GM23338 (cell line): ENCODE results near the gene SIGLEC8. TPM values are rescaled to one million over a fixed set of nuclear protein-coding genes. Genes with fewer than 3 reads are reported as not detected.

Experiments
- ATAC-seq: fragments of 200-7000 bp; cut with Tn5 transposase; 3 replicates; pipeline ENCODE4 v1.9.1; 2020
- DNase-seq: peaks from one replicate; pipeline ENCODE4 v3.0.0-alpha.2; 2015; ENCODE audit warnings: low spot score
- H2AFZ ChIP-seq: fragments of 200-600 bp; sonication (generic); 2 replicates; pipeline ENCODE4 v1.8.0; 2016; ENCODE audit warnings: antibody characterized with exemption, mild to moderate bottlenecking, moderate library complexity
- H3F3A ChIP-seq: fragments of 200-600 bp; sonication (generic); replicated peaks from 2 replicates; pipeline ENCODE4 v1.8.0; 2017; ENCODE audit warnings: antibody characterized with exemption, mixed run types, low read depth
- H3K27ac ChIP-seq: fragments of 200-600 bp; sonication (generic); 2 replicates; pipeline ENCODE4 v1.6.1; 2016; ENCODE audit warnings: low read depth
- H3K27me3 ChIP-seq: fragments of 200-600 bp; sonication (generic); 2 replicates; pipeline ENCODE4 v1.8.0; 2016; ENCODE audit warnings: mild to moderate bottlenecking, mixed run types, moderate library complexity; ENCODE audit not compliant: insufficient read depth
- H3K36me3 ChIP-seq: fragments of 200-600 bp; sonication (generic); 2 replicates; pipeline ENCODE4 v1.8.0; 2016; ENCODE audit warnings: mild to moderate bottlenecking; ENCODE audit not compliant: insufficient read depth
- H3K4me1 ChIP-seq: fragments of 200-600 bp; sonication (generic); 2 replicates; pipeline ENCODE4 v1.8.0; 2016; ENCODE audit warnings: mild to moderate bottlenecking, moderate library complexity; ENCODE audit not compliant: insufficient read depth
- H3K4me2 ChIP-seq: fragments of 200-600 bp; sonication (generic); 2 replicates; pipeline ENCODE4 v1.7.1; 2017; ENCODE audit warnings: mixed run types
- H3K4me3 ChIP-seq: fragments of 200-600 bp; sonication (generic); 2 replicates; pipeline ENCODE4 v1.6.1; 2016; ENCODE audit warnings: mixed run types
- H3K79me2 ChIP-seq: fragments of 200-600 bp; sonication (generic); replicated peaks from 2 replicates; pipeline ENCODE4 v1.8.0; 2017; ENCODE audit warnings: mild to moderate bottlenecking; ENCODE audit not compliant: insufficient read depth
- H3K9me2 ChIP-seq: fragments of 200-600 bp; sonication (generic); 2 replicates; pipeline ENCODE4 v1.8.0; 2017; ENCODE audit not compliant: insufficient read depth
- H4K20me1 ChIP-seq: fragments of 200-600 bp; sonication (generic); replicated peaks from 2 replicates; pipeline ENCODE4 v1.8.0; 2017; ENCODE audit warnings: mild to moderate bottlenecking; ENCODE audit not compliant: insufficient read depth
- H3K27ac Mint-ChIP-seq: 2 replicates; pipeline ENCODE4 v1.8.0; 2020; ENCODE audit warnings: inconsistent platforms, mild to moderate bottlenecking, moderate library complexity, mixed read lengths
- H3K27me3 Mint-ChIP-seq: 3 replicates; pipeline ENCODE4 v1.8.0; 2022; ENCODE audit warnings: low read depth, mild to moderate bottlenecking, moderate library complexity, mixed read lengths, inconsistent platforms; ENCODE audit not compliant: insufficient read depth, poor library complexity
- H3K36me3 Mint-ChIP-seq: 3 replicates; pipeline ENCODE4 v1.8.0; 2021; ENCODE audit warnings: low read depth, mild to moderate bottlenecking, inconsistent platforms, moderate library complexity, mixed read lengths
- H3K4me1 Mint-ChIP-seq: 3 replicates; pipeline ENCODE4 v1.8.0; 2020; ENCODE audit warnings: mild to moderate bottlenecking, inconsistent platforms, mixed read lengths
- H3K4me3 Mint-ChIP-seq: 3 replicates; pipeline ENCODE4 v1.8.0; 2021; ENCODE audit warnings: moderate library complexity, mild to moderate bottlenecking, inconsistent platforms, mixed read lengths
- H3K9me3 Mint-ChIP-seq: 3 replicates; pipeline ENCODE4 v1.8.0; 2020; ENCODE audit warnings: moderate library complexity, mild to moderate bottlenecking, inconsistent platforms, mixed read lengths
- CTCF ChIP-seq, 2 experiments: fragments of 200-600 bp in 1 of 2; sonication (generic) in 1 of 2; conservative IDR thresholded peaks; 2 replicates each; pipeline versions ENCODE4 v1.5.1 to v1.6.1; 2016 to 2017; ENCODE audit warnings: antibody characterized with exemption in 2 of 2, low read depth in 2 of 2, mild to moderate bottlenecking in 2 of 2, moderate library complexity in 1 of 2
- JUNB ChIP-seq: IDR thresholded peaks from one replicate; pipeline ENCODE4 v1.6.1; 2016; ENCODE audit warnings: antibody characterized with exemption; ENCODE audit not compliant: unreplicated experiment
- REST ChIP-seq: IDR thresholded peaks from one replicate; pipeline ENCODE4 v1.6.1; 2018; ENCODE audit warnings: antibody characterized with exemption; ENCODE audit not compliant: unreplicated experiment
- STAT1 ChIP-seq: IDR thresholded peaks from one replicate; pipeline ENCODE4 v1.6.1; 2016; ENCODE audit warnings: antibody characterized with exemption; ENCODE audit not compliant: unreplicated experiment
- ZNF462 ChIP-seq: fragments of 250-450 bp; sonication (Bioruptor Pico); IDR thresholded peaks from 2 replicates; pipeline ENCODE4 v1.5.0; 2020; ENCODE audit warnings: mild to moderate bottlenecking, moderate library complexity
- polyA plus RNA-seq: library from polyadenylated mRNA; unstranded; fragments of >200 nt; fragmentation: Nextera tagmentation; extraction: Ambion mirVana; gene quantifications from 2 replicates; pipeline ENCODE4 v1.2.1, GENCODE V29; 2016
- total RNA-seq: library from RNA; depleted of rRNA; stranded (reverse); fragments of >200 nt; shearing (Covaris generic); gene quantifications from 2 replicates; pipeline ENCODE4 v1.2.3, GENCODE V29; 2014

The SIGLEC8 gene
- total and polyA plus RNA-seq, 2 experiments from 2014 or later = not detected

GRCh38 chr19:51450730-51451307 is 7.4 kb downstream of the SIGLEC8 start:
- Mint-ChIP-seq H3K36me3 (peaks cover 12% of the 10 kb centered on the region), H3K4me1 (no peaks in the 10 kb centered on the region), H3K27me3 (peaks cover 10% of the 10 kb centered on the region), H3K27ac (no peak overlapping the region), H3K4me3 (no peak overlapping the region), H3K9me3 (peaks cover 76% of the 10 kb centered on the region)
- Histone ChIP-seq H4K20me1 (no peaks in the 10 kb centered on the region), H2AFZ (no peak overlapping the region), H3K4me3 (no peak overlapping the region), H3K79me2 (no peaks in the 10 kb centered on the region), H3K36me3 (no peaks in the 10 kb centered on the region), H3K4me1 (no peaks in the 10 kb centered on the region), H3K4me2 (no peak overlapping the region), H3F3A (no peaks in the 10 kb centered on the region), H3K27ac (no peak overlapping the region), H3K27me3 (no peaks in the 10 kb centered on the region), H3K9me2 (no peaks in the 10 kb centered on the region)
- DNase-seq (no peak), ATAC-seq (no peak)
- no peak for TF ChIP-seq JUNB
- no peak for TF ChIP-seq CTCF (conservative IDR thresholded peaks at IDR 0.05; ENCODE audit: low read depth in 2 of 2)
- TF ChIP-seq STAT1 = no peak
- TF ChIP-seq REST = no peak
- TF ChIP-seq ZNF462 = no peak
